K562 (cell line): Measurements from ENCODE around the gene TMPO. TPM values are rescaled to one million over a fixed set of nuclear protein-coding genes. Genes with fewer than 3 reads are reported as not detected.
A peak's percentile ranks its signal among the peaks of the same experiment; 100 is the strongest.

Experiments used
- ATAC-seq: fragments of 200-7000 bp; cut with Tn5 transposase; 3 replicates; pipeline ENCODE4 v1.9.1; 2020; ENCODE audit warnings: moderate library complexity
- BruUV-seq: library from RNA; stranded (reverse); fragments of 400-500 nt; replicated peaks from 2 replicates; lab custom pipeline; 2021; lab: Mats Ljungman, UMichigan
- CTCF ChIA-PET: fragments of 300-600 bp; formaldehyde crosslinking; extraction: SDS; loops from one replicate; lab custom pipeline; 2021; ENCODE audit warnings: low intra/inter-chr PET ratio; lab: Yijun Ruan, JAX
- POLR2A ChIA-PET: fragments of 300-600, 350-650 bp; sonication (Branson Sonifier 250); formaldehyde crosslinking; extraction: SDS; loops from one replicate; lab custom pipeline; 2021; ENCODE audit warnings: antibody characterized with exemption, inconsistent platforms; lab: Yijun Ruan, JAX
- DNase-seq, 4 experiments: peaks; one replicate each; pipeline versions ENCODE4 v3.0.0 to v3.0.0-alpha.2; 2011 to 2018; ENCODE audit warnings: low spot score in 3 of 4, mixed read lengths in 3 of 4; ENCODE audit errors: extremely low read depth in 1 of 4
- FAIRE-seq: peaks from 2 replicates; lab custom pipeline; 2011; peaks lifted over from hg19 to GRCh38; lab: Jason Lieb, UNC
- H2AFZ ChIP-seq: 2 replicates; pipeline ENCODE4 v1.6.0; 2011; ENCODE audit warnings: low read depth, low read length, control low read depth, inconsistent platforms
- H3K27ac ChIP-seq: fragments of 200-600 bp; 3 replicates; pipeline ENCODE4 v1.8.0; 2011; ENCODE audit warnings: low read depth, mild to moderate bottlenecking, control low read depth, inconsistent platforms, low read length, moderate library complexity, mixed read lengths; ENCODE audit errors: extremely low read depth
- H3K27me3 ChIP-seq, 2 experiments: fragments of 300-600 bp in 1 of 2; 2 replicates in 1 of 2; 3 replicates in 1 of 2; pipeline versions ENCODE4 v1.6.0 to v1.8.0; 2011; ENCODE audit warnings: inconsistent platforms in 2 of 2, low read length in 2 of 2, mild to moderate bottlenecking in 1 of 2, mixed read lengths in 1 of 2, moderate library complexity in 1 of 2; ENCODE audit not compliant: control insufficient read depth in 2 of 2, insufficient read depth in 2 of 2
- H3K36me3 ChIP-seq: fragments of 300-600 bp; 3 replicates; pipeline ENCODE4 v1.8.0; 2011; ENCODE audit warnings: mild to moderate bottlenecking, low read length, inconsistent platforms; ENCODE audit not compliant: control insufficient read depth, insufficient read depth
- H3K4me1 ChIP-seq, 2 experiments: fragments of 200-600 bp in 1 of 2; replicated peaks in 1 of 2; 2 replicates in 1 of 2; 3 replicates in 1 of 2; pipeline versions ENCODE4 v1.5.1 to v1.8.0; 2011; ENCODE audit warnings: inconsistent platforms in 2 of 2, low read length in 2 of 2, mild to moderate bottlenecking in 1 of 2, mixed read lengths in 1 of 2, moderate library complexity in 1 of 2; ENCODE audit not compliant: control insufficient read depth in 2 of 2, insufficient read depth in 2 of 2
- H3K4me2 ChIP-seq: 2 replicates; pipeline ENCODE4 v1.6.1; 2011; ENCODE audit warnings: low read length, control low read depth, inconsistent platforms, mixed read lengths; ENCODE audit not compliant: insufficient read depth
- H3K4me3 ChIP-seq: fragments of 200-600 bp; sonication (generic), shearing (Covaris generic); 2 replicates; pipeline ENCODE4 v1.5.1; 2016; ENCODE audit warnings: control low read depth, inconsistent platforms
- H3K79me2 ChIP-seq: fragments of 200-600 bp; 3 replicates; pipeline ENCODE4 v1.8.0; 2011; ENCODE audit warnings: low read length, inconsistent platforms; ENCODE audit not compliant: control insufficient read depth, insufficient read depth
- H3K9ac ChIP-seq, 2 experiments: 2 replicates each; pipeline versions ENCODE4 v1.6.0 to v1.6.1; 2011; ENCODE audit warnings: low read depth in 2 of 2, low read length in 2 of 2, control low read depth in 1 of 2, inconsistent platforms in 1 of 2, mild to moderate bottlenecking in 1 of 2, mixed read lengths in 1 of 2; ENCODE audit not compliant: insufficient read depth in 1 of 2
- H3K9me1 ChIP-seq: one replicate; pipeline ENCODE4 v1.6.0; 2011; ENCODE audit warnings: inconsistent platforms, mild to moderate bottlenecking, low read length, moderate library complexity; ENCODE audit not compliant: control insufficient read depth, insufficient read depth
- H3K9me3 ChIP-seq: replicated peaks from 2 replicates; pipeline ENCODE4 v1.5.1; 2011; ENCODE audit warnings: low read depth, low read length, inconsistent platforms; ENCODE audit not compliant: control insufficient read depth, insufficient read depth
- H4K20me1 ChIP-seq: replicated peaks from 2 replicates; pipeline ENCODE4 v1.6.1; 2011; ENCODE audit warnings: low read length, inconsistent platforms, mixed read lengths; ENCODE audit not compliant: control insufficient read depth, insufficient read depth
- ETV6 ChIP-seq, 3 experiments: fragments of 150-350 bp in 1 of 3; sonication (generic) in 1 of 3; formaldehyde crosslinking in 1 of 3; IDR thresholded peaks; 2 replicates each; pipeline versions ENCODE4 v1.6.1 to v1.8.0; 2014 to 2022; ENCODE audit warnings: borderline replicate concordance in 2 of 3, low read depth in 2 of 3, antibody characterized with exemption in 1 of 3, low read length in 1 of 3, mild to moderate bottlenecking in 1 of 3, missing genetic modification reagents in 1 of 3
- GATAD2B ChIP-seq: fragments of 450-650 bp; IDR thresholded peaks from 2 replicates; pipeline ENCODE4 v1.6.1; 2017; ENCODE audit warnings: mild to moderate bottlenecking, borderline replicate concordance
- KAT7 ChIP-seq: sonication (generic); formaldehyde crosslinking; IDR thresholded peaks from 2 replicates; pipeline ENCODE4 v1.8.0; 2022; ENCODE audit warnings: missing genetic modification reagents, mild to moderate bottlenecking, borderline replicate concordance
- KDM5B ChIP-seq: fragments of 200-600 bp; sonication (generic); IDR thresholded peaks from 2 replicates; pipeline ENCODE4 v1.6.1; 2012; ENCODE audit warnings: low read depth, mild to moderate bottlenecking, moderate library complexity, low read length, control low read depth, inconsistent platforms; ENCODE audit not compliant: insufficient replicate concordance
- MCM5 ChIP-seq: fragments of 450-650 bp; IDR thresholded peaks from 2 replicates; pipeline ENCODE4 v1.6.1; 2016; ENCODE audit warnings: low read depth
- RBM22 ChIP-seq: fragments of 200-400 bp; formaldehyde crosslinking; IDR thresholded peaks from 2 replicates; pipeline ENCODE4 v1.6.1; 2018; ENCODE audit warnings: low read length, low read depth; ENCODE audit not compliant: poor library complexity, severe bottlenecking
- RHOXF2B ChIP-seq: fragments of 250-450 bp; sonication (Bioruptor Pico); conservative IDR thresholded peaks from 2 replicates; pipeline ENCODE4 v1.5.1; 2021
- SMARCA5 ChIP-seq: fragments of 450-650 bp; IDR thresholded peaks from 2 replicates; pipeline ENCODE4 v1.6.1; 2016
- YBX1 ChIP-seq: fragments of 450-650 bp; IDR thresholded peaks from 2 replicates; pipeline ENCODE4 v1.7.1; 2016; ENCODE audit warnings: mild to moderate bottlenecking
- ZFPM2 ChIP-seq: fragments of 250-450 bp; sonication (Bioruptor Pico); IDR thresholded peaks from 2 replicates; pipeline ENCODE4 v1.5.1; 2022; ENCODE audit warnings: mild to moderate bottlenecking
- ZNF764 ChIP-seq: fragments of 250-450 bp; sonication (Bioruptor Pico); IDR thresholded peaks from 2 replicates; pipeline ENCODE4 v1.4.0; 2020; ENCODE audit warnings: low read depth, mild to moderate bottlenecking, moderate library complexity
- ZSCAN29 ChIP-seq: fragments of 450-650 bp; IDR thresholded peaks from 2 replicates; pipeline ENCODE4 v1.6.1; 2017
- WGBS: fragments of 100-300 bp; shearing (Covaris generic); methylation state at CpG from one replicate; pipeline ENCODE4 v1.1.6; 2016; ENCODE audit warnings: low coverage, mixed read lengths; ENCODE audit not compliant: insufficient coverage; ENCODE audit errors: missing lambda C conversion rate; 5-methylcytosine and 5-hydroxymethylcytosine counted together
- in situ Hi-C: fragments of 300-500 bp; cut with MboI; formaldehyde crosslinking; loops from 4 replicates; pipeline ENCODE4 v1.15.0; 2018; ENCODE audit warnings: inconsistent platforms, mixed read lengths
- intact Hi-C: fragments of 100-400 bp; cut with micrococcal nuclease; formaldehyde crosslinking; loops from 2 replicates; pipeline ENCODE4 v1.14.2; 2022
- polyA plus RNA-seq, 8 experiments: library from polyadenylated mRNA; depleted of rRNA in 4 of 8; stranded (reverse) in 5 of 8; unstranded in 3 of 8; fragments of >200 nt; fragmentation: Nextera tagmentation in 2 of 8; fragmentation: Illumina TruSeq in 1 of 8; extraction: Ambion mirVana in 2 of 8; extraction: Trizol in 1 of 8; gene quantifications; 2 replicates each; pipeline versions ENCODE4 v1.2.1 to v1.2.3, GENCODE V29; 2011 to 2014; ENCODE audit warnings: inconsistent platforms in 1 of 8, missing spikeins in 1 of 8
- total RNA-seq, 7 experiments: library from RNA; depleted of rRNA in 6 of 7; stranded (reverse); fragments of >200 nt in 6 of 7; fragmentation: Illumina TruSeq in 2 of 7; extraction: Trizol in 2 of 7; gene quantifications; 2 replicates each; pipeline versions ENCODE4 v1.2.1 to v1.2.3, GENCODE V29; 2011 to 2021; ENCODE audit warnings: low replicate concordance in 1 of 7
- TF ChIP-seq, protein P1 (sequence below), 2 experiments: fragments of 250-450 bp in 1 of 2; fragments of 450-650 bp in 1 of 2; sonication (Bioruptor Pico) in 1 of 2; IDR thresholded peaks; 2 replicates each; pipeline versions ENCODE4 v1.6.1 to v1.8.0; 2016 to 2021; ENCODE audit warnings: mild to moderate bottlenecking in 2 of 2, moderate library complexity in 2 of 2, missing compliant biosample characterization in 1 of 2, missing genetic modification characterization in 1 of 2
- TF ChIP-seq, protein P2 (sequence below), 3 experiments: IDR thresholded peaks in 2 of 3; conservative IDR thresholded peaks in 1 of 3; 2 replicates each; pipeline ENCODE4 v1.5.1; 2011 to 2012; ENCODE audit warnings: low read length in 3 of 3, mild to moderate bottlenecking in 3 of 3, control low read depth in 2 of 3, improper control_type of control experiment in 1 of 3, inconsistent platforms in 1 of 3, low read depth in 1 of 3, mixed read lengths in 1 of 3, moderate library complexity in 1 of 3; ENCODE audit not compliant: insufficient read depth in 2 of 3
- TF ChIP-seq, protein P3 (sequence below): fragments of 200-800 bp; sonication (Bioruptor generic); IDR thresholded peaks from 2 replicates; pipeline ENCODE4 v1.6.1; 2017; ENCODE audit warnings: missing genetic modification characterization, missing compliant biosample characterization

TMPO gene
- total and polyA plus RNA-seq, 9 of the 15 experiments (the other 6 are each of a cell fraction or from before 2014, with no cell fraction given): 62.1 to 263 (median 182) TPM

DNA sequence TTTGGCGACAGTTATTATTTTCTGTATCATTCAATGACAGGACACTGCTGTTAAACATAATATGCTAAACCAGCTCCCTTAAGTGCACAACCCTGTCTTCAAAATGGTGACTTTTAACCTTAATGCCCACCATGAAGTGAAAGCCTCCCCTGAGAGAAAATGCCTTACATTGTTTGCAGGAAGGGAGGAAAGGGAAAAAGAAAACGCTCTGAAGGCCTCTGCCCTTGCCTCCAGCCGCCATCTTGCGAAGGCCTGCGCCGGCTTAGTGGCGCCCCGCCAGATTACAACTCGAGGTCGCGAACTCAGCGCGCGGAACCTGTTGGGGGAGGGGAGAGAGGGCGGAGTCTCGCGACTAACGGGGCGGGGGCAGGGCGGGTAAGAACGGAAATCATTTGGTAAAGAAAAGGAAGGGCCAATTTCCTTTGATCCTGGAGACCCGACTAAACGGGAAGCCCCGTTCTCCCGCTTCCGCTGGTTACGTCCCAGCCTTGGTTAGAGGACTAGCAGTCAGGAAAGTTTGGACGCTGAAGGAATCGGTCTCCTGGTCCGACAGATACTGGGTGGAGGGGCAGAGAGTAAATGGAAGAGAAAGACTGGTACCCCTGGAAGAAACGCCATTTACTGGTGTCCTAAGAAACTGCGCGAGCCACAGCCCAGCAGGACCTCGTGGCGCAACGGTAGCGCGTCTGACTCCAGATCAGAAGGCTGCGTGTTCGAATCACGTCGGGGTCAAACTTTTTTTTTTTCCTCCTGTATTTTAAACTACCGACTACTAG lies 11.6 kb upstream of the TMPO start (continued):
- TF ChIP-seq, protein P1, sequence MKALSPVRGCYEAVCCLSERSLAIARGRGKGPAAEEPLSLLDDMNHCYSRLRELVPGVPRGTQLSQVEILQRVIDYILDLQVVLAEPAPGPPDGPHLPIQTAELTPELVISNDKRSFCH (CRISPR knock-in tag; IDR thresholded peaks at IDR 0.05): 0 out of 2 replicates have a peak, but pooled peaks have one; percentile 35
- TF ChIP-seq, protein P1 (tag; IDR thresholded peaks at IDR 0.05): peak; percentile 38; the same call in 1 of the 2 replicates
- TF ChIP-seq GATAD2B: 0 out of 2 replicates have a peak, but pooled peaks have one; percentile 64

DNA sequence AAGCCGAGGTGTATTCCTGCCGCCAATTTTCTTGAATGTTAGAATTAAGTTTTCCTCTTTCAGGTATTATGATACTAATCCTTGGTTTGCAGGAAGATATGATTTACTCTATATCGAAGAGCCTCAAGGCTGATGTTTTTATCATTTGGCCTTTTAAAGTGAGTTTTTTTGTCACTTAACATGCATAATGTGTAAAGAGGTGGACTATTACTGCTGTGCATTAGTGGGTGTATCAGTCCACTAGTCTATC lies 11.1 kb upstream of the TMPO start:
- no peaks in the 10 kb centered on the region for H3K9me1 ChIP-seq
- H4K20me1 ChIP-seq: no peaks in the 10 kb centered on the region
- peak overlapping the region; percentile 99 for H3K27ac ChIP-seq
- FAIRE-seq: no peak
- peak; percentile 7 for ATAC-seq
- no peaks in the 10 kb centered on the region for H3K9me3 ChIP-seq
- H3K9ac ChIP-seq: peak overlapping the region; percentile 90 to 93; a peak in 3 of 4 replicates
- H3K4me1 ChIP-seq: peaks cover 4 to 10% of the 10 kb centered on the region in 2 experiments; a peak in 4 of 5 replicates
- POLR2A ChIA-PET: interaction anchor here (1.5 kb wide), 1 partner anchor 10 kb away, joined by 5 read pairs; no protein-coding TSS in a partner anchor
- peak overlapping the region; percentile 99 for H2AFZ ChIP-seq
- intact Hi-C loops (loop anchor here (10.0 kb wide), 1 partner anchor 1599 kb away; the partner anchor contains the start of gene NEDD1), in situ Hi-C loops (no loop called here)
- peak overlapping the region; percentile 59 for H3K4me3 ChIP-seq
- no peaks in the 10 kb centered on the region for H3K36me3 ChIP-seq
- 3% methylated on average over 3 of the region's 3 CpGs for WGBS
- peak overlapping the region; percentile 95 for H3K4me2 ChIP-seq
- no peaks in the 10 kb centered on the region for H3K27me3 ChIP-seq
- TSS peak; percentile 75 for BruUV-seq
- CTCF ChIA-PET: no interaction called here
- no peak for DNase-seq
- no peaks in the 10 kb centered on the region for H3K79me2 ChIP-seq
- TF ChIP-seq YBX1 (no peak), KAT7 (CRISPR knock-in tag) (peak; percentile 48; the same call in 1 of the 2 replicates), MCM5 (no peak), GATAD2B (0 out of 2 replicates have a peak, but pooled peaks have one; percentile 48), ZSCAN29 (peak; percentile 5; the same call in 1 of the 2 replicates), RBM22 (no peak), ZNF764 (CRISPR knock-in tag) (no peak), KDM5B (no peak), ZFPM2 (CRISPR knock-in tag) (no peak), RHOXF2B (CRISPR knock-in tag) (no peak), SMARCA5 (0 out of 2 replicates have a peak, but pooled peaks have one; percentile 7), ETV6 (IDR thresholded peaks at IDR 0.05; ENCODE audit: borderline replicate concordance in 1 of 2, low read depth in 2 of 2, low read length in 1 of 2) (0 out of 4 replicates have a peak, but pooled peaks of 1 of the 2 experiments have one; percentile 4), ETV6 (CRISPR knock-in tag; IDR thresholded peaks at IDR 0.05; ENCODE audit: borderline replicate concordance) (no peak)
- TF ChIP-seq, protein P2, sequence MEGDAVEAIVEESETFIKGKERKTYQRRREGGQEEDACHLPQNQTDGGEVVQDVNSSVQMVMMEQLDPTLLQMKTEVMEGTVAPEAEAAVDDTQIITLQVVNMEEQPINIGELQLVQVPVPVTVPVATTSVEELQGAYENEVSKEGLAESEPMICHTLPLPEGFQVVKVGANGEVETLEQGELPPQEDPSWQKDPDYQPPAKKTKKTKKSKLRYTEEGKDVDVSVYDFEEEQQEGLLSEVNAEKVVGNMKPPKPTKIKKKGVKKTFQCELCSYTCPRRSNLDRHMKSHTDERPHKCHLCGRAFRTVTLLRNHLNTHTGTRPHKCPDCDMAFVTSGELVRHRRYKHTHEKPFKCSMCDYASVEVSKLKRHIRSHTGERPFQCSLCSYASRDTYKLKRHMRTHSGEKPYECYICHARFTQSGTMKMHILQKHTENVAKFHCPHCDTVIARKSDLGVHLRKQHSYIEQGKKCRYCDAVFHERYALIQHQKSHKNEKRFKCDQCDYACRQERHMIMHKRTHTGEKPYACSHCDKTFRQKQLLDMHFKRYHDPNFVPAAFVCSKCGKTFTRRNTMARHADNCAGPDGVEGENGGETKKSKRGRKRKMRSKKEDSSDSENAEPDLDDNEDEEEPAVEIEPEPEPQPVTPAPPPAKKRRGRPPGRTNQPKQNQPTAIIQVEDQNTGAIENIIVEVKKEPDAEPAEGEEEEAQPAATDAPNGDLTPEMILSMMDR (IDR thresholded peaks at IDR 0.05 in 2 of 3, conservative IDR thresholded peaks at IDR 0.05 in 1 of 3; ENCODE audit: insufficient read depth in 2 of 3, low read depth in 1 of 3, low read length in 3 of 3): 0 out of 6 replicates have a peak, but pooled peaks of 1 of the 3 experiments have one; percentile 1
- TF ChIP-seq, protein P3, sequence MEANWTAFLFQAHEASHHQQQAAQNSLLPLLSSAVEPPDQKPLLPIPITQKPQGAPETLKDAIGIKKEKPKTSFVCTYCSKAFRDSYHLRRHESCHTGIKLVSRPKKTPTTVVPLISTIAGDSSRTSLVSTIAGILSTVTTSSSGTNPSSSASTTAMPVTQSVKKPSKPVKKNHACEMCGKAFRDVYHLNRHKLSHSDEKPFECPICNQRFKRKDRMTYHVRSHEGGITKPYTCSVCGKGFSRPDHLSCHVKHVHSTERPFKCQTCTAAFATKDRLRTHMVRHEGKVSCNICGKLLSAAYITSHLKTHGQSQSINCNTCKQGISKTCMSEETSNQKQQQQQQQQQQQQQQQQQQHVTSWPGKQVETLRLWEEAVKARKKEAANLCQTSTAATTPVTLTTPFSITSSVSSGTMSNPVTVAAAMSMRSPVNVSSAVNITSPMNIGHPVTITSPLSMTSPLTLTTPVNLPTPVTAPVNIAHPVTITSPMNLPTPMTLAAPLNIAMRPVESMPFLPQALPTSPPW (CRISPR knock-in tag): no peak
